Colonic mucosa (tissue), 4 donors: ENCODE data around the gene MITF. TPM values are rescaled to one million over a fixed set of nuclear protein-coding genes. Genes with fewer than 3 reads are reported as not detected.

ENCODE experiments used
- DNase-seq: peaks from one replicate; pipeline ENCODE4 v3.0.0-alpha.2; 2020
- H3K27ac ChIP-seq: fragments of 200-600 bp; one replicate; pipeline ENCODE4 v1.8.0; 2021
- H3K27me3 ChIP-seq: fragments of 200-600 bp; one replicate; pipeline ENCODE4 v1.8.0; 2021
- H3K36me3 ChIP-seq: fragments of 200-600 bp; one replicate; pipeline ENCODE4 v1.8.0; 2021
- H3K4me1 ChIP-seq: fragments of 200-600 bp; one replicate; pipeline ENCODE4 v1.8.0; 2021; ENCODE audit warnings: mild to moderate bottlenecking
- H3K4me3 ChIP-seq: fragments of 200-600 bp; one replicate; pipeline ENCODE4 v1.8.0; 2021
- H3K9ac ChIP-seq, 2 donors: one replicate each; pipeline ENCODE4 v1.7.0; 2013; ENCODE audit warnings: control low read depth in 2 of 2, low read depth in 2 of 2, low read length in 2 of 2
- H3K9me3 ChIP-seq: fragments of 200-600 bp; one replicate; pipeline ENCODE4 v1.8.0; 2021
- CTCF ChIP-seq: fragments of 200-600 bp; IDR thresholded peaks from one replicate; pipeline ENCODE4 v1.8.0; 2022; ENCODE audit warnings: antibody characterized with exemption, mild to moderate bottlenecking
- intact Hi-C: fragments of 100-400 bp; cut with DNase I; formaldehyde crosslinking; loops from one replicate; pipeline ENCODE4 v1.14.1; 2022
- total RNA-seq, 2 donors: library from RNA; stranded (reverse); fragmentation: NEBNext Ultra II Directional in 1 of 2; extraction: Animal tissue kit (Norgen Biotek cat#: 25700) in 1 of 2; gene quantifications; one replicate each; pipeline ENCODE4 v1.2.1, GENCODE V29; 2021
- donor health status: healthy.
- donor health status: DM: no; HTN: no; CAD: no.
- donor health status: DM: no; HTN: no; CAD: no.

Gene MITF
- total RNA-seq, 2 donors from 2014 or later, result 2.9 to 5.8 TPM

- Histone ChIP-seq H3K27ac (no peak overlapping the region), H3K36me3 (no peaks in the 10 kb centered on the region), H3K9me3 (no peaks in the 10 kb centered on the region), H3K4me3 (no peak overlapping the region), H3K9ac (no peak overlapping the region), H3K27me3 (no peaks in the 10 kb centered on the region), H3K4me1 (no peaks in the 10 kb centered on the region)
- intact Hi-C loops, result no loop called here
- no peak for DNase-seq
- no peak for TF ChIP-seq CTCF
These were observed 31.8 kb downstream of the MITF start for GRCh38 chr3:69770976-69771634.

- no peak for TF ChIP-seq CTCF
- intact Hi-C loops, result no loop called here
- H3K27ac ChIP-seq, result no peak overlapping the region
These were observed 33.0 kb downstream of the MITF start for GRCh38 chr3:69772152-69772867.

GRCh38 chr3:69774029-69774428 is 34.8 kb downstream of the MITF start:
- intact Hi-C loops, result no loop called here
- DNase-seq, result no peak
- no peak overlapping the region for H3K27ac ChIP-seq

More at GRCh38 chr3:69772152-69772867, 33.0 kb downstream of the MITF start:
- Histone ChIP-seq H3K9ac (no peak overlapping the region), H3K9me3 (no peaks in the 10 kb centered on the region), H3K4me3 (no peak overlapping the region), H3K4me1 (no peaks in the 10 kb centered on the region), H3K27me3 (no peaks in the 10 kb centered on the region), H3K36me3 (no peaks in the 10 kb centered on the region)
- DNase-seq, result no peak

GRCh38 chr3:69775751-69776150 is 36.5 kb downstream of the MITF start:
- intact Hi-C loops, result no loop called here
- Histone ChIP-seq H3K9me3 (no peaks in the 10 kb centered on the region), H3K27me3 (no peaks in the 10 kb centered on the region), H3K4me1 (no peaks in the 10 kb centered on the region), H3K9ac (no peak overlapping the region), H3K4me3 (no peak overlapping the region), H3K27ac (no peak overlapping the region), H3K36me3 (no peaks in the 10 kb centered on the region)
- no peak for TF ChIP-seq CTCF
- no peak for DNase-seq

More at GRCh38 chr3:69774029-69774428, 34.8 kb downstream of the MITF start:
- Histone ChIP-seq H3K36me3 (no peaks in the 10 kb centered on the region), H3K9ac (no peak overlapping the region), H3K4me1 (no peaks in the 10 kb centered on the region), H3K9me3 (no peaks in the 10 kb centered on the region), H3K27me3 (no peaks in the 10 kb centered on the region), H3K4me3 (no peak overlapping the region)
- no peak for TF ChIP-seq CTCF

GRCh38 chr3:69776289-69776688 is 37.0 kb downstream of the MITF start:
- H3K4me3 ChIP-seq, result no peak overlapping the region
- intact Hi-C loops, result no loop called here
- H3K9me3 ChIP-seq, result no peaks in the 10 kb centered on the region
- H3K4me1 ChIP-seq, result no peaks in the 10 kb centered on the region
- no peak for DNase-seq
- no peaks in the 10 kb centered on the region for H3K36me3 ChIP-seq
- H3K9ac ChIP-seq, result no peak overlapping the region
- no peak overlapping the region for H3K27ac ChIP-seq
- TF ChIP-seq CTCF, result no peak
- no peaks in the 10 kb centered on the region for H3K27me3 ChIP-seq
